HepG2 (cell line): Measurements from ENCODE around the gene C11orf71. TPM values are rescaled to one million over a fixed set of nuclear protein-coding genes. Genes with fewer than 3 reads are reported as not detected.

Experiments used
- ATAC-seq: fragments of 200-7000 bp; cut with Tn5 transposase; 3 replicates; pipeline ENCODE4 v1.9.1; 2020; ENCODE audit warnings: mild to moderate bottlenecking, moderate library complexity
- BruUV-seq: library from RNA; stranded (reverse); fragments of 400-500 nt; replicated peaks from 2 replicates; lab custom pipeline; 2021; lab: Mats Ljungman, UMichigan
- CTCF ChIA-PET: fragments of 300-600 bp; formaldehyde crosslinking; extraction: SDS; loops from one replicate; lab custom pipeline; 2021; ENCODE audit warnings: low total read pairs, inconsistent platforms, low intra/inter-chr PET ratio; lab: Yijun Ruan, JAX
- POLR2A ChIA-PET: fragments of 350-600 bp; sonication (Branson Sonifier 250); formaldehyde crosslinking; loops from one replicate; lab custom pipeline; 2020; ENCODE audit warnings: antibody characterized with exemption, inconsistent platforms; lab: Yijun Ruan, JAX
- DNase-seq: peaks from one replicate; pipeline ENCODE4 v3.0.0-alpha.2; 2015; ENCODE audit warnings: low spot score
- FAIRE-seq: peaks from 3 replicates; lab custom pipeline; 2011; peaks lifted over from hg19 to GRCh38; lab: Jason Lieb, UNC
- H2AFZ ChIP-seq: one replicate; pipeline ENCODE4 v1.6.1; 2011; ENCODE audit warnings: low read length, inconsistent platforms
- H3K27ac ChIP-seq: fragments of 300-600 bp; 3 replicates; pipeline ENCODE4 v1.8.0; 2011; ENCODE audit warnings: mixed run types, mild to moderate bottlenecking, mixed read lengths, low read length, inconsistent platforms; ENCODE audit not compliant: insufficient read depth; ENCODE audit errors: extremely low read length
- H3K27me3 ChIP-seq, 2 experiments: fragments of 200-600 bp in 1 of 2; 2 replicates in 1 of 2; 3 replicates in 1 of 2; pipeline versions ENCODE4 v1.6.0 to v1.8.0; 2011; ENCODE audit warnings: low read length in 2 of 2, mild to moderate bottlenecking in 2 of 2, moderate library complexity in 2 of 2, inconsistent platforms in 1 of 2; ENCODE audit not compliant: insufficient read depth in 2 of 2, control insufficient read depth in 1 of 2
- H3K36me3 ChIP-seq, 2 experiments: fragments of 200-600 bp in 1 of 2; replicated peaks in 1 of 2; 2 replicates in 1 of 2; 3 replicates in 1 of 2; pipeline versions ENCODE4 v1.5.1 to v1.8.0; 2011; ENCODE audit warnings: low read length in 2 of 2, inconsistent platforms in 1 of 2; ENCODE audit not compliant: insufficient read depth in 2 of 2, control insufficient read depth in 1 of 2
- H3K4me1 ChIP-seq: 2 replicates; pipeline ENCODE4 v1.5.1; 2012; ENCODE audit warnings: low read length, inconsistent platforms; ENCODE audit not compliant: insufficient read depth
- H3K4me2 ChIP-seq: 2 replicates; pipeline ENCODE4 v1.6.0; 2011; ENCODE audit warnings: low read depth, low read length, inconsistent platforms
- H3K4me3 ChIP-seq, 3 experiments: fragments of 200-600 bp in 1 of 3; sonication (generic), shearing (Covaris generic) in 1 of 3; replicated peaks in 1 of 3; 2 replicates each; pipeline ENCODE4 v1.5.1; 2011 to 2016; ENCODE audit warnings: low read length in 3 of 3, inconsistent platforms in 2 of 3, low read depth in 2 of 3, mild to moderate bottlenecking in 2 of 3, control low read depth in 1 of 3, mixed read lengths in 1 of 3; ENCODE audit not compliant: insufficient read depth in 1 of 3
- H3K79me2 ChIP-seq: one replicate; pipeline ENCODE4 v1.6.1; 2011; ENCODE audit warnings: low read length, inconsistent platforms; ENCODE audit not compliant: insufficient read depth
- H3K9ac ChIP-seq: 2 replicates; pipeline ENCODE4 v1.6.0; 2011; ENCODE audit warnings: mild to moderate bottlenecking, low read depth, low read length, inconsistent platforms; ENCODE audit not compliant: insufficient read depth
- H3K9me3 ChIP-seq: 2 replicates; pipeline ENCODE4 v1.5.1; 2012; ENCODE audit warnings: mild to moderate bottlenecking, low read length
- H4K20me1 ChIP-seq: 2 replicates; pipeline ENCODE4 v1.6.0; 2011; ENCODE audit warnings: inconsistent platforms, mild to moderate bottlenecking, low read length, moderate library complexity; ENCODE audit not compliant: insufficient read depth
- KDM5A ChIP-seq: fragments of 200-600 bp; sonication (generic); IDR thresholded peaks from 2 replicates; pipeline ENCODE4 v1.7.0; 2018; ENCODE audit warnings: antibody characterized with exemption, mild to moderate bottlenecking, low read length, borderline replicate concordance
- MLXIP ChIP-seq: sonication (generic); formaldehyde crosslinking; IDR thresholded peaks from 2 replicates; pipeline ENCODE4 v1.9.0; 2021; ENCODE audit warnings: missing genetic modification reagents, borderline replicate concordance
- ZNF850 ChIP-seq: sonication (generic); formaldehyde crosslinking; conservative IDR thresholded peaks from 2 replicates; pipeline ENCODE4 v1.9.0; 2021; ENCODE audit warnings: mild to moderate bottlenecking, missing genetic modification reagents
- WGBS: methylation state at CpG from one replicate; pipeline ENCODE4 v1.1.6; 2017; ENCODE audit warnings: low lambda C conversion rate; 5-methylcytosine and 5-hydroxymethylcytosine counted together
- in situ Hi-C: cut with HindIII; loops from 2 replicates; pipeline ENCODE4 v1.10.0; 2017; ENCODE audit warnings: low pct_unique_long_range_greater_than_20kb; ENCODE audit not compliant: extremely low pct_ligation_motif_present
- intact Hi-C: fragments of 100-400 bp; cut with micrococcal nuclease; formaldehyde crosslinking; loops from one replicate; pipeline ENCODE4 v1.10.0; 2022; ENCODE audit not compliant: unreplicated experiment
- polyA plus RNA-seq, 8 experiments: library from polyadenylated mRNA; depleted of rRNA in 3 of 8; stranded (reverse) in 7 of 8; unstranded in 1 of 8; fragments of >200 nt; fragmentation: Illumina TruSeq in 4 of 8; extraction: Trizol in 4 of 8; gene quantifications; 2 replicates each; pipeline versions ENCODE4 v1.2.1 to v1.2.3, GENCODE V29; 2011 to 2016; ENCODE audit warnings: low read depth in 4 of 8, missing spikeins in 1 of 8, mixed read lengths in 1 of 8; ENCODE audit not compliant: insufficient read depth in 1 of 8
- total RNA-seq, 5 experiments: library from RNA; depleted of rRNA; stranded (reverse); fragments of >200 nt; fragmentation: Illumina TruSeq; extraction: Trizol; gene quantifications; 2 replicates each; pipeline ENCODE4 v1.2.3, GENCODE V29; 2016; ENCODE audit warnings: low read depth in 1 of 5

C11orf71 gene
- total and polyA plus RNA-seq, 2 of the 13 experiments (the other 11 are each of a cell fraction or from before 2014, with no cell fraction given), result 7.1 to 7.8 TPM

GRCh38 chr11:114412946-114413345 lies 12.6 kb upstream of the C11orf71 start (continued):
- no peak for TF ChIP-seq MLXIP
- TF ChIP-seq, all 625 proteins: peak for 0

- in situ Hi-C loops, result no loop called here
- H3K27me3 ChIP-seq, result peaks cover 0 to 3% of the 10 kb centered on the region in 2 experiments; a peak in 1 of 5 replicates
- H3K4me2 ChIP-seq, result peak overlapping the region; percentile 70
- peaks cover 3 to 15% of the 10 kb centered on the region in 2 experiments for H3K36me3 ChIP-seq
- no peak for ATAC-seq
- peaks cover 45% of the 10 kb centered on the region for H3K4me1 ChIP-seq
- H3K4me3 ChIP-seq, result peak overlapping the region; percentile 97 to 99 (median 98)
- no TSS peak for BruUV-seq
- H3K79me2 ChIP-seq, result peaks cover 62% of the 10 kb centered on the region
- CTCF ChIA-PET, result no interaction called here
- WGBS, result under 1% methylated on average over 4 of the region's 4 CpGs
- intact Hi-C loops, result loop anchor here (5.0 kb wide), 1 partner anchor 54 kb away; no protein-coding TSS in a partner anchor
- H2AFZ ChIP-seq, result no peak overlapping the region
- H3K27ac ChIP-seq, result peak overlapping the region; percentile 98
- H3K9me3 ChIP-seq, result no peaks in the 10 kb centered on the region
- H3K9ac ChIP-seq, result peak overlapping the region; percentile 99
- peak; percentile 3; the same call in 1 of the 2 replicates for TF ChIP-seq KDM5A
- no peak for TF ChIP-seq ZNF850 (CRISPR knock-in tag)
- TF ChIP-seq, all 625 proteins: peak for 1
- DNase-seq, result no peak
- POLR2A ChIA-PET, result no interaction called here
- no peak for FAIRE-seq
- H4K20me1 ChIP-seq, result no peaks in the 10 kb centered on the region
These were observed 1.0 kb upstream of the C11orf71 start for GRCh38 chr11:114401311-114401710.
